ENCODE results near the gene KCNAB1. TPM values are rescaled to one million over a fixed set of nuclear protein-coding genes. Genes with fewer than 3 reads are reported as not detected.

Gene KCNAB1
- total and polyA plus RNA-seq, 2 donors (not counting 1 experiment from before 2014, with no cell fraction given), result not detected

DNA sequence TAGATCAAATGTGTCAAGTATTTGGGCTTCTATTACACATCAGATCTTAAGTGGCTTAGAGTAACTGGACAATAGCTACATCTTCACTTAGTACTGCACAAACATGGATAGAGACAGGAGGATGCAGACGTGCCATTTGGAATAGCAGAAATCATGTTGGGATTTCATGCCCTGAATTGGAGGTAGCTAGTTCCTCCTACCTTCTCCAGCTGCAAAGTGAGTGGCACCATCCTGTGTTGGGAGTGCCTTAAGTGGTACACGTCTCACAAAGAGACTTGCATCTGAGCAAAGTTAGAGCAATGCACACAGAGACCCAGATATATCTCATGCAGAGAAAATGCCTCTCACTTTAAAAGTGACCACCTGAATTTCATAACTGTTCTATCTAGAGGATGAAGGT, 298.1 kb downstream of the KCNAB1 start:
- ATAC-seq (ENCODE audit: low read depth), result no peak
- no peaks in the 10 kb centered on the region for H3K9me3 Mint-ChIP-seq (ENCODE audit: insufficient read depth)
- Histone ChIP-seq H3K36me3 (replicated peaks in 1 of 2; ENCODE audit: control extremely low read depth in 1 of 2, control insufficient read depth in 1 of 2, extremely low read depth in 1 of 2, insufficient read depth in 2 of 2, low read length in 1 of 2) (no peaks in the 10 kb centered on the region), H4K20me1 (ENCODE audit: control insufficient read depth, insufficient read depth, low read length, poor library complexity, severe bottlenecking) (no peaks in the 10 kb centered on the region), H2AFZ (ENCODE audit: insufficient read depth, low read depth, low read length, poor library complexity, severe bottlenecking) (no peak overlapping the region), H3K4me2 (replicated peaks; ENCODE audit: low read depth, low read length, poor library complexity, severe bottlenecking) (no peak overlapping the region), H3K9me3 (ENCODE audit: control extremely low read depth in 1 of 3, control insufficient read depth in 2 of 3, insufficient read depth in 1 of 3, low read length in 2 of 3) (no peaks in the 10 kb centered on the region), H3K4me3 (ENCODE audit: control extremely low read depth in 1 of 5, extremely low read depth in 1 of 5, insufficient read depth in 1 of 5, low read depth in 2 of 5, low read length in 4 of 5) (no peak overlapping the region), H3K79me2 (ENCODE audit: control insufficient read depth, insufficient read depth, low read length) (no peaks in the 10 kb centered on the region), H3K9ac (ENCODE audit: low read length) (no peak overlapping the region), H3K4me1 (ENCODE audit: control insufficient read depth in 2 of 2, insufficient read depth in 2 of 2, low read length in 2 of 2) (no peaks in the 10 kb centered on the region), H3K27ac (ENCODE audit: low read length in 2 of 2) (no peak overlapping the region), H3K27me3 (replicated peaks in 1 of 4; ENCODE audit: control extremely low read depth in 1 of 4, control insufficient read depth in 3 of 4, insufficient read depth in 4 of 4, low read length in 3 of 4) (no peaks in the 10 kb centered on the region)
- TF ChIP-seq EZH2 (IDR thresholded peaks at IDR 0.05; ENCODE audit: borderline replicate concordance, insufficient read depth, low read depth, low read length, poor library complexity, severe bottlenecking) (no peak), CTCF (IDR thresholded peaks at IDR 0.05) (no peak)
- no peak overlapping the region for H3K27ac Mint-ChIP-seq
- H3K4me3 Mint-ChIP-seq, result no peak overlapping the region
- ChIA-PET POLR2A (no interaction called here), CTCF (no interaction called here)
- intact Hi-C loops (cut with micrococcal nuclease), result no loop called here
- no peaks in the 10 kb centered on the region for H3K4me1 Mint-ChIP-seq
- 80% methylated on average over 1 of the region's 2 CpGs for WGBS (ENCODE audit: insufficient coverage)
- no peak for DNase-seq
- H3K27me3 Mint-ChIP-seq, result peaks cover 21% of the 10 kb centered on the region

GRCh38 chr3:156421534-156421933, 301.2 kb downstream of the KCNAB1 start:
- intact Hi-C loops (cut with micrococcal nuclease), result no loop called here

More at GRCh38 chr3:156421534-156421933, 301.2 kb downstream of the KCNAB1 start:
- Mint-ChIP-seq H3K9me3 (ENCODE audit: insufficient read depth) (no peaks in the 10 kb centered on the region), H3K27me3 (peaks cover 8% of the 10 kb centered on the region), H3K27ac (no peak overlapping the region), H3K4me1 (no peaks in the 10 kb centered on the region), H3K4me3 (no peak overlapping the region)
- no peak overlapping the region for H3K4me2 ChIP-seq (replicated peaks; ENCODE audit: low read depth, low read length, poor library complexity, severe bottlenecking)
- no peaks in the 10 kb centered on the region for H3K27me3 ChIP-seq (replicated peaks in 1 of 4; ENCODE audit: control extremely low read depth in 1 of 4, control insufficient read depth in 3 of 4, insufficient read depth in 4 of 4, low read length in 3 of 4)
- H3K36me3 ChIP-seq (replicated peaks in 1 of 2; ENCODE audit: control extremely low read depth in 1 of 2, control insufficient read depth in 1 of 2, extremely low read depth in 1 of 2, insufficient read depth in 2 of 2, low read length in 1 of 2), result no peaks in the 10 kb centered on the region
- no peaks in the 10 kb centered on the region for H3K9me3 ChIP-seq (ENCODE audit: control extremely low read depth in 1 of 3, control insufficient read depth in 2 of 3, insufficient read depth in 1 of 3, low read length in 2 of 3)
- WGBS (ENCODE audit: insufficient coverage), result 90% methylated on average over 4 of the region's 4 CpGs
- no peak for TF ChIP-seq EZH2 (IDR thresholded peaks at IDR 0.05; ENCODE audit: borderline replicate concordance, insufficient read depth, low read depth, low read length, poor library complexity, severe bottlenecking)
- no peak for TF ChIP-seq CTCF (IDR thresholded peaks at IDR 0.05)
- no peak overlapping the region for H3K9ac ChIP-seq (ENCODE audit: low read length)
- POLR2A ChIA-PET, result no interaction called here
- no peak for ATAC-seq (ENCODE audit: low read depth)
- no peak for DNase-seq
- CTCF ChIA-PET, result no interaction called here
- no peak overlapping the region for H3K4me3 ChIP-seq (ENCODE audit: control extremely low read depth in 1 of 5, extremely low read depth in 1 of 5, insufficient read depth in 1 of 5, low read depth in 2 of 5, low read length in 4 of 5)
- no peaks in the 10 kb centered on the region for H3K79me2 ChIP-seq (ENCODE audit: control insufficient read depth, insufficient read depth, low read length)
- H4K20me1 ChIP-seq (ENCODE audit: control insufficient read depth, insufficient read depth, low read length, poor library complexity, severe bottlenecking), result no peaks in the 10 kb centered on the region
- no peaks in the 10 kb centered on the region for H3K4me1 ChIP-seq (ENCODE audit: control insufficient read depth in 2 of 2, insufficient read depth in 2 of 2, low read length in 2 of 2)
- no peak overlapping the region for H2AFZ ChIP-seq (ENCODE audit: insufficient read depth, low read depth, low read length, poor library complexity, severe bottlenecking)
- H3K27ac ChIP-seq (ENCODE audit: low read length in 2 of 2), result no peak overlapping the region

Measured in B cell (primary cell).